Activated CD4-positive, alpha-beta T cell treated with anti-CD3 and anti-CD28 coated beads, Interleukin-2, amount 10 ng/mL, durations not matched to agents 7 days and 5 days (primary cell): ENCODE data around the gene MARCHF10. TPM values are rescaled to one million over a fixed set of nuclear protein-coding genes. Genes with fewer than 3 reads are reported as not detected.

Source experiments
- CTCF ChIA-PET: fragments of 350-600 bp; sonication (Branson Sonifier 250); formaldehyde crosslinking; loops from one replicate; lab custom pipeline; 2021; ENCODE audit warnings: antibody characterized with exemption; lab: Charles Lee
- POLR2A ChIA-PET: fragments of 350-600 bp; sonication (Branson Sonifier 250); formaldehyde crosslinking; loops from one replicate; lab custom pipeline; 2021; ENCODE audit warnings: antibody characterized with exemption; lab: Charles Lee
- DNase-seq: peaks from one replicate; pipeline ENCODE4 v3.0.0-alpha.2; 2020
- H3K27ac Mint-ChIP-seq: one replicate; pipeline ENCODE4 v1.8.0; 2021; ENCODE audit warnings: mild to moderate bottlenecking, moderate library complexity, mixed read lengths
- H3K27me3 Mint-ChIP-seq: one replicate; pipeline ENCODE4 v1.8.0; 2021; ENCODE audit warnings: mixed read lengths
- H3K36me3 Mint-ChIP-seq: one replicate; pipeline ENCODE4 v1.8.0; 2021; ENCODE audit warnings: low read depth, mixed read lengths
- H3K4me1 Mint-ChIP-seq: one replicate; pipeline ENCODE4 v1.8.0; 2021; ENCODE audit warnings: mixed read lengths
- H3K4me3 Mint-ChIP-seq: one replicate; pipeline ENCODE4 v1.8.0; 2021; ENCODE audit warnings: mild to moderate bottlenecking, moderate library complexity, mixed read lengths
- H3K9me3 Mint-ChIP-seq: one replicate; pipeline ENCODE4 v1.8.0; 2021; ENCODE audit warnings: mixed read lengths
- total RNA-seq, 2 experiments: library from RNA; stranded (reverse); gene quantifications; one replicate each; pipeline ENCODE4 v1.2.3, GENCODE V29; 2021

The MARCHF10 gene
- total RNA-seq, 2 experiments from 2014 or later: not detected

- Mint-ChIP-seq H3K9me3 (no peaks in the 10 kb centered on the region), H3K27ac (no peak overlapping the region), H3K36me3 (no peaks in the 10 kb centered on the region), H3K4me1 (peaks cover 3% of the 10 kb centered on the region), H3K4me3 (no peak overlapping the region), H3K27me3 (no peaks in the 10 kb centered on the region)
- ChIA-PET POLR2A (no interaction called here), CTCF (no interaction called here)
- DNase-seq: no peak
Measured at GRCh38 chr17:62675701-62676100, 132.4 kb downstream of the MARCHF10 start.

GRCh38 chr17:62675260-62675659, 132.9 kb downstream of the MARCHF10 start:
- H3K9me3 Mint-ChIP-seq: no peaks in the 10 kb centered on the region
- ChIA-PET POLR2A (no interaction called here), CTCF (no interaction called here)
- no peak overlapping the region for H3K27ac Mint-ChIP-seq
- peaks cover 3% of the 10 kb centered on the region for H3K4me1 Mint-ChIP-seq
- H3K36me3 Mint-ChIP-seq: no peaks in the 10 kb centered on the region
- H3K27me3 Mint-ChIP-seq: no peaks in the 10 kb centered on the region
- no peak overlapping the region for H3K4me3 Mint-ChIP-seq
- DNase-seq: no peak

GRCh38 chr17:62674841-62675240, 133.3 kb downstream of the MARCHF10 start:
- Mint-ChIP-seq H3K27me3 (no peaks in the 10 kb centered on the region), H3K27ac (no peak overlapping the region), H3K4me1 (peaks cover 3% of the 10 kb centered on the region), H3K9me3 (no peaks in the 10 kb centered on the region), H3K36me3 (no peaks in the 10 kb centered on the region), H3K4me3 (no peak overlapping the region)
- DNase-seq: no peak
- POLR2A ChIA-PET: no interaction called here
- CTCF ChIA-PET: no interaction called here

GRCh38 chr17:62674363-62674739, 133.8 kb downstream of the MARCHF10 start:
- Mint-ChIP-seq H3K4me3 (no peak overlapping the region), H3K36me3 (no peaks in the 10 kb centered on the region), H3K9me3 (no peaks in the 10 kb centered on the region), H3K27me3 (no peaks in the 10 kb centered on the region), H3K27ac (no peak overlapping the region), H3K4me1 (peaks cover 3% of the 10 kb centered on the region)
- no peak for DNase-seq
- ChIA-PET CTCF (no interaction called here), POLR2A (no interaction called here)

- H3K9me3 Mint-ChIP-seq: no peaks in the 10 kb centered on the region
- no peak overlapping the region for H3K27ac Mint-ChIP-seq
- no peak overlapping the region for H3K4me3 Mint-ChIP-seq
- no peak for DNase-seq
- peaks cover 3% of the 10 kb centered on the region for H3K4me1 Mint-ChIP-seq
- ChIA-PET POLR2A (no interaction called here), CTCF (interaction anchor here (0.6 to 1.1 kb wide), 3 partner anchors 17 to 490 kb away, joined by 3 read pairs; no protein-coding TSS in a partner anchor)
- H3K36me3 Mint-ChIP-seq: no peaks in the 10 kb centered on the region
- no peaks in the 10 kb centered on the region for H3K27me3 Mint-ChIP-seq
Measured at GRCh38 chr17:62673614-62674362, 134.3 kb downstream of the MARCHF10 start.

GRCh38 chr17:62672957-62673356, 135.2 kb downstream of the MARCHF10 start:
- CTCF ChIA-PET: interaction anchor here (0.7 to 1.1 kb wide), 2 partner anchors 16 to 86 kb away, joined by 3 read pairs; no protein-coding TSS in a partner anchor
- no peaks in the 10 kb centered on the region for H3K27me3 Mint-ChIP-seq
- no peak overlapping the region for H3K4me3 Mint-ChIP-seq
- DNase-seq: no peak
- H3K4me1 Mint-ChIP-seq: peaks cover 5% of the 10 kb centered on the region
- no peaks in the 10 kb centered on the region for H3K9me3 Mint-ChIP-seq
- no peaks in the 10 kb centered on the region for H3K36me3 Mint-ChIP-seq
- no peak overlapping the region for H3K27ac Mint-ChIP-seq
- POLR2A ChIA-PET: no interaction called here

GRCh38 chr17:62671553-62671952, 136.6 kb downstream of the MARCHF10 start:
- H3K9me3 Mint-ChIP-seq: no peaks in the 10 kb centered on the region
- H3K4me1 Mint-ChIP-seq: peaks cover 5% of the 10 kb centered on the region
- no peaks in the 10 kb centered on the region for H3K36me3 Mint-ChIP-seq
- DNase-seq: no peak
- ChIA-PET CTCF (interaction anchor here (1.1 kb wide), 1 partner anchor 14 kb away, joined by 3 read pairs; no protein-coding TSS in a partner anchor), POLR2A (no interaction called here)
- H3K27ac Mint-ChIP-seq: no peak overlapping the region
- no peaks in the 10 kb centered on the region for H3K27me3 Mint-ChIP-seq
- no peak overlapping the region for H3K4me3 Mint-ChIP-seq

GRCh38 chr17:62670202-62670821, 137.8 kb downstream of the MARCHF10 start:
- Mint-ChIP-seq H3K4me3 (no peak overlapping the region), H3K27me3 (no peaks in the 10 kb centered on the region), H3K9me3 (no peaks in the 10 kb centered on the region), H3K4me1 (peaks cover 5% of the 10 kb centered on the region), H3K36me3 (no peaks in the 10 kb centered on the region), H3K27ac (no peak overlapping the region)
- no peak for DNase-seq
- CTCF ChIA-PET: no interaction called here
- POLR2A ChIA-PET: no interaction called here

- Mint-ChIP-seq H3K4me3 (no peak overlapping the region), H3K36me3 (no peaks in the 10 kb centered on the region), H3K27ac (no peak overlapping the region), H3K4me1 (peaks cover 5% of the 10 kb centered on the region), H3K9me3 (no peaks in the 10 kb centered on the region), H3K27me3 (no peaks in the 10 kb centered on the region)
- ChIA-PET POLR2A (no interaction called here), CTCF (no interaction called here)
- DNase-seq: no peak
Measured at GRCh38 chr17:62668091-62668804, 139.9 kb downstream of the MARCHF10 start.

GRCh38 chr17:62666801-62667591, 141.1 kb downstream of the MARCHF10 start:
- Mint-ChIP-seq H3K4me3 (no peak overlapping the region), H3K4me1 (peaks cover 2% of the 10 kb centered on the region), H3K27ac (no peak overlapping the region), H3K36me3 (no peaks in the 10 kb centered on the region), H3K27me3 (peaks cover 4% of the 10 kb centered on the region), H3K9me3 (no peaks in the 10 kb centered on the region)
- ChIA-PET POLR2A (no interaction called here), CTCF (interaction anchor here (0.6 kb wide), 1 partner anchor 588 kb away, joined by 3 read pairs; no protein-coding TSS in a partner anchor)
- no peak for DNase-seq

GRCh38 chr17:62666061-62666800, 141.9 kb downstream of the MARCHF10 start:
- POLR2A ChIA-PET: no interaction called here
- no peak overlapping the region for H3K27ac Mint-ChIP-seq
- H3K9me3 Mint-ChIP-seq: no peaks in the 10 kb centered on the region
- H3K4me3 Mint-ChIP-seq: no peak overlapping the region
- H3K27me3 Mint-ChIP-seq: peaks cover 4% of the 10 kb centered on the region
- peaks cover 2% of the 10 kb centered on the region for H3K4me1 Mint-ChIP-seq
- CTCF ChIA-PET: no interaction called here
- H3K36me3 Mint-ChIP-seq: no peaks in the 10 kb centered on the region
- no peak for DNase-seq

GRCh38 chr17:62665599-62665998, 142.5 kb downstream of the MARCHF10 start:
- POLR2A ChIA-PET: no interaction called here
- Mint-ChIP-seq H3K4me3 (no peak overlapping the region), H3K27me3 (peaks cover 8% of the 10 kb centered on the region), H3K27ac (no peak overlapping the region), H3K4me1 (peaks cover 2% of the 10 kb centered on the region), H3K9me3 (peaks cover 4% of the 10 kb centered on the region), H3K36me3 (no peaks in the 10 kb centered on the region)
- DNase-seq: no peak
- CTCF ChIA-PET: no interaction called here
